ENCODE results near the gene NIBAN1.
"Not testable (repeated sequence)": the region's sequence is repeated elsewhere in the genome, so short reads cannot be mapped to it uniquely, and the experiment has no call there.

NIBAN1 gene

DNA sequence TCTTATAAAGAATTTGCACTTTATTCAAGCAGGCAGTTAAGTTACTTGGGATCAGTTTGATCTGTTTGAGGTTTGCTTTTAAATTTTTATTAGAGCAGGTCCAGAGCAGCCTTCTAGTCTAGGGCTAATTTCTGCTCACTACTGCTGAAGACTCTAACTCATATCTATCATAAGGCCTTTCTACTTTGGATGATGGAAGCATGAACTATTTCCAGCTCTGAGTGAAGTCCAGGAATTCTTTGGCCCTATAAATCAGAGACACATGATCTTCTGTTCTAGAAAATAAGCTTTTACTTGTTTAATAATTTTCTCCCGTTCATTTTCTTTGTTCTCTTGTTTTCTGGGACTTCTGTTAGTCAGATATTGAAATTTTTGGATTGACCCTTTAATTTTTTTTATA is 14.7 kb downstream of the NIBAN1 start:
- H3K4me3 ChIP-seq (ENCODE audit: low read depth, low read length): no peak overlapping the region
- TF ChIP-seq, protein P1, sequence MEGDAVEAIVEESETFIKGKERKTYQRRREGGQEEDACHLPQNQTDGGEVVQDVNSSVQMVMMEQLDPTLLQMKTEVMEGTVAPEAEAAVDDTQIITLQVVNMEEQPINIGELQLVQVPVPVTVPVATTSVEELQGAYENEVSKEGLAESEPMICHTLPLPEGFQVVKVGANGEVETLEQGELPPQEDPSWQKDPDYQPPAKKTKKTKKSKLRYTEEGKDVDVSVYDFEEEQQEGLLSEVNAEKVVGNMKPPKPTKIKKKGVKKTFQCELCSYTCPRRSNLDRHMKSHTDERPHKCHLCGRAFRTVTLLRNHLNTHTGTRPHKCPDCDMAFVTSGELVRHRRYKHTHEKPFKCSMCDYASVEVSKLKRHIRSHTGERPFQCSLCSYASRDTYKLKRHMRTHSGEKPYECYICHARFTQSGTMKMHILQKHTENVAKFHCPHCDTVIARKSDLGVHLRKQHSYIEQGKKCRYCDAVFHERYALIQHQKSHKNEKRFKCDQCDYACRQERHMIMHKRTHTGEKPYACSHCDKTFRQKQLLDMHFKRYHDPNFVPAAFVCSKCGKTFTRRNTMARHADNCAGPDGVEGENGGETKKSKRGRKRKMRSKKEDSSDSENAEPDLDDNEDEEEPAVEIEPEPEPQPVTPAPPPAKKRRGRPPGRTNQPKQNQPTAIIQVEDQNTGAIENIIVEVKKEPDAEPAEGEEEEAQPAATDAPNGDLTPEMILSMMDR (IDR thresholded peaks at IDR 0.05; ENCODE audit: low read depth, low read length, missing control alignments): no peak
- no peak for DNase-seq (ENCODE audit: low read depth)

DNA sequence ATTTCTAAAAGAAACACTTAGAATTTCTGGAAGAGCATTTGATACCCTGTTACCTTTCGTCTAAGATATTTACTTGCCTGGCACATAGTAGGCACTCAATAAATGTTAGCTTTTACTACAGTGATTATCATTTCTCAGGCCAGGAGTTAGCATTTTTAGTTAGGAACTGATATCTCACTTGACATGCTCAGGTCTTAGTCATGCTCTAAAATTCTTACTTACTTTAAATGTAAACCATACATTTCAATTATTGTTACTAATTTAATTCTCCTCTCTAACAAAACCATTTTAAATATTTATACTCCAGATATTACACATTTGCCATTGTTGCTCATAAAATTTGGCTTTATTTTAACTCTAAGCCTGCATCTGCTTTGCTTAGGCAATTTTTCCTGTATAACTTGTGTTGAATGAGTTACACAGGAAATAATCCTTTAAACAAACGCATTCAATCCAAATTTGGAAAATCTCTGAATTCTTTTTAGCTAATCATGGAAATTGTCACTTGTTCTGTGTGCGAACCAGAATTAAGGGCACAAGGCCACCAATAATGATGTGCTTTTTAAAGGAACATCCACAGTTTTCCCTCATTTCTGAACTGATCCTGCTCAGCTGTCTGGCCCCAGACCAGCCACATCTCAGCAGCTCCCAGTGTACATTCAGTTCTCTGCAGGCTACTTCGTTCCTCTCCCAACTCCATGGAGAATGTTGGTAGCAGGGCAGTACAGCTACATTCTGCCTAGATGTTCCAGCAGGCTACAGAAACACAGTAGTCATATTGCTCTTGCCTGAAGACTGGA is 15.6 kb downstream of the NIBAN1 start:
- no peak for DNase-seq (ENCODE audit: low read depth)
- TF ChIP-seq, protein P1 (IDR thresholded peaks at IDR 0.05; ENCODE audit: low read depth, low read length, missing control alignments): no peak
- no peak overlapping the region for H3K4me3 ChIP-seq (ENCODE audit: low read depth, low read length)

DNA sequence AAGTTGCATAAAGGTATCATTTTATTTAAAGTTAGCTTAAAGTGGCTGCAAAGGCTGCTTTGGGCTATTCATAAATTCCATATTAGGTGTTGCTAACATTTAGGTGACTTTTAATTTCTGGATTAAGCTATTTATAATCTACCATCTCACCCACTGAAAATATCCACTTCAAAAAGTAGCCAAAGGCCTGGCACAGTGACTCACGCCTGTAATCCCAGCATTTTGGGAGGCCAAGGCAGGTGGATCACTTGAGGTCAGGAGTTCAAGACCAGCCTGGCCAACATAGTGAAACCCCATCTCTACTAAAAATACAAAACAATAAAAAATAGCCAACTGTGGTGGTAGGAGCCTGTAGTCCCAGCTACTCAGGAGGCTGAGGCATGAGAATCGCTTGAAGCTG is 16.4 kb downstream of the NIBAN1 start:
- H3K4me3 ChIP-seq (ENCODE audit: low read depth, low read length); DNase-seq (ENCODE audit: low read depth): not testable (repeated sequence)

DNA sequence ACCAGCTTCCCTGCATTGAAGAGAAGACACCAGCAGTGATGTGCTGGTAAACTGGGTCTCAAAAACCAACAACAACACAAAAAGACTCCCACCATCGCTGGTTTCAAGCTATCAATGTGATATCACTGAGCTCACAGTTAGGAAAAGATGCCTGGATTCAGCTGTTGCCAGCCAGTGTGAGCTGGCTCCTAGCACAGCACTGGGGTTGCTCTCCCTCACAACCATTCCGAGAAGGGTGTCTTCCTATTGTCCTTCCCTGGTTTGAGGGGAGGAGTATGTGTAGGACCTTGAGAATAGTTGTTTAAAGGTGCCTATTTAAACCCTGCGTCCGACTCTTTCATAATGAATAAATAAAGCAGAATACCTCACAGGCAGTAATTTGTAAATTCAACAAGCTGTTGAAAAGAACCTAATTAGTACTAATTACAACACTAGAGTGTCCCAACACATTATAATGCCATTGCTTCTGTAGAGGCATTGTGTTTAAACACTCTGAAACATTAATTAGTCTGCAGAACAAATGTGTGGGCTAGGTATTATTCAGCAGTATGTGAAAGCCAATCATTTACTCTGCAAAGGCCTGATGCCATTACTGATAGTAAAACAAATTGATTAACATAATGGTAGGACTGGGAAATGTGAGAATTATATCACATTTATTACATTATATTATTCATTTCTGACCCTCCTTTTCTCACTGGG is 17.2 kb downstream of the NIBAN1 start:
- TF ChIP-seq, protein P1 (IDR thresholded peaks at IDR 0.05; ENCODE audit: low read depth, low read length, missing control alignments): no peak
- no peak overlapping the region for H3K4me3 ChIP-seq (ENCODE audit: low read depth, low read length)
- no peak for DNase-seq (ENCODE audit: low read depth)

DNA sequence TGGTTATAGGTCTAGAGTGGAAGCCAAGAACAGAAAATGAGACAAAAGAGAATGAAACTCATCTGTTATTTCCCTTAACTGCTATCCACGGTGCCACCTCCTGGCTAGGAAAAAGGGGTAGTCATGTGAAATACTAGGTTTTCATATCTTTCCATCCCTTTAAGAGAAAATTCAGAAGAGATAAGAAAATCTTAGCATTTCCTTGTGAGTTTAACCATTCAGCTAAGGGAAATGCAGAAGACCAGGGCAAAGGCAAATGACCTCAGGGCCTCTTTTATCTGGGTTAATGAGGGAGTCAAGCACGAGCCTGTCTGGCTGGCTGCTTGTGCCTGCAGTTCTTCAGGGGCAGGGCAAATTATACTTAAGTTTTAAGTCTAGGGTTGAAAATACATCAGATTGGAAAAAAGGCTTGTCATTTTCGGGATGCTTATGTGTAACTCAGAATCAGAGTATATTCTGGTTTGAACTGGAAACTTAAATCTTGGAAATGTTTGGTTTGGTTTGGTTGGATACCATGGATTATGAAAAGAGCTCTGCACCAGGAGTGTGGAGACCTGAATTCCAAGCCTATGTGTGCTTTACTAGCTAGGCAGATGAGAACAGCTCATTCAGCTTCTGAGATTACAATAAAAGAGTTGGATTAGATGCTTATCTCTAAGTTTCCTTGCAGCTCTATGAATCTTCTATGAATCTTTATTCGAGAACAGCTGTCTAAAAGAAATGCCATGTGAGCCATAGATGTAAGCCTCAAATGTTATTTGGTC is 19.9 kb downstream of the NIBAN1 start:
- TF ChIP-seq, protein P1 (IDR thresholded peaks at IDR 0.05; ENCODE audit: low read depth, low read length, missing control alignments): no peak
- no peak overlapping the region for H3K4me3 ChIP-seq (ENCODE audit: low read depth, low read length)
- DNase-seq (ENCODE audit: low read depth): no peak

DNA sequence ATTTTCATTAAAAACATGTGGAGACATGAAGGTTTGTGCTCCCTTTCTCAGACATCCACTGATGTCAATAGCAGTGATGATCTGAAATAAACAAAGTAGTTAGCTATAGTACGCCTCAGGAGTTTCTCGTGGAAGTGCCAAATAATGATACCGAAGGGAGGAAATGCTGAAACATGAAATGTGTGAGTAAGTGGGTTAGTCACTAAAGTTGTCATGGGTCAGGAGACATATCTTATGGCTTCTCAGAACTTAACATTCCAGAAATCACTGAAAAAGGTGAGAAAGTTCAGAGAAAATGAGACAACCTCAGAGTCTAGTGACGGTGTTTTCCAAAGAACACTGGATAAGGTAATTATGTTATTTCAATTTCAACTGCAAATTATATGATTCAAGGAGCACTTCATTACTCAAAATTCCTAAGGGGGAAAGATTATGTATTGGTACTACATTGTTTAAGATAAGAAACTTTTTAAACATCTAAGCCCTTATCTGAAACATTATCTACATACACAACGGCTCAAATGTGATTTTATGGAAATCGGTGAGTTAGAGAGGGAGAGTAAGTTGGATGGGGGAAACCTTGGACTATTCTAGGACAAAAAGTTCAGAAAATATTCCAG is 20.6 kb downstream of the NIBAN1 start:
- TF ChIP-seq, protein P1 (IDR thresholded peaks at IDR 0.05; ENCODE audit: low read depth, low read length, missing control alignments): no peak
- no peak overlapping the region for H3K4me3 ChIP-seq (ENCODE audit: low read depth, low read length)
- no peak for DNase-seq (ENCODE audit: low read depth)

DNA sequence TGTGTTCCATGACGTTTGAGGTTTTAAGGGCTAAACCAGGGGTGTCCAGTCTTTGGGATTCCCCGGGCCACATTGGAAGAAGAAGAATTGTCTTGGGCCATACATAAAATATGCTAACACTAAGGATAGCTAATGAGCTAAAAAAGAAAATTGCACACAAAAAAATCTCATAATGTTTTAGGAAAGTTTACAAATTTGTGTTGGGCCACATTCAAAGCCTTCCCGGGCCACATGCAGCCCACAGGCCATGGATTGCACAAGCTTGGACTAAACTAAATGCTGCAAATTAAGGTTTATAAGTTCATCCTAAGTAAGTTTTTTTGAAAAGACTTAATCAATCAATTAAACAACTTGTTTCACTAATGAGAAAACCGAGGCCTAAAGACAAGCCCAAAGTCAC is 21.9 kb downstream of the NIBAN1 start:
- no peak overlapping the region for H3K4me3 ChIP-seq (ENCODE audit: low read depth, low read length)
- TF ChIP-seq, protein P1 (IDR thresholded peaks at IDR 0.05; ENCODE audit: low read depth, low read length, missing control alignments): no peak
- DNase-seq (ENCODE audit: low read depth): no peak
